Measurements from ENCODE around the gene AKAP13.

DNA sequence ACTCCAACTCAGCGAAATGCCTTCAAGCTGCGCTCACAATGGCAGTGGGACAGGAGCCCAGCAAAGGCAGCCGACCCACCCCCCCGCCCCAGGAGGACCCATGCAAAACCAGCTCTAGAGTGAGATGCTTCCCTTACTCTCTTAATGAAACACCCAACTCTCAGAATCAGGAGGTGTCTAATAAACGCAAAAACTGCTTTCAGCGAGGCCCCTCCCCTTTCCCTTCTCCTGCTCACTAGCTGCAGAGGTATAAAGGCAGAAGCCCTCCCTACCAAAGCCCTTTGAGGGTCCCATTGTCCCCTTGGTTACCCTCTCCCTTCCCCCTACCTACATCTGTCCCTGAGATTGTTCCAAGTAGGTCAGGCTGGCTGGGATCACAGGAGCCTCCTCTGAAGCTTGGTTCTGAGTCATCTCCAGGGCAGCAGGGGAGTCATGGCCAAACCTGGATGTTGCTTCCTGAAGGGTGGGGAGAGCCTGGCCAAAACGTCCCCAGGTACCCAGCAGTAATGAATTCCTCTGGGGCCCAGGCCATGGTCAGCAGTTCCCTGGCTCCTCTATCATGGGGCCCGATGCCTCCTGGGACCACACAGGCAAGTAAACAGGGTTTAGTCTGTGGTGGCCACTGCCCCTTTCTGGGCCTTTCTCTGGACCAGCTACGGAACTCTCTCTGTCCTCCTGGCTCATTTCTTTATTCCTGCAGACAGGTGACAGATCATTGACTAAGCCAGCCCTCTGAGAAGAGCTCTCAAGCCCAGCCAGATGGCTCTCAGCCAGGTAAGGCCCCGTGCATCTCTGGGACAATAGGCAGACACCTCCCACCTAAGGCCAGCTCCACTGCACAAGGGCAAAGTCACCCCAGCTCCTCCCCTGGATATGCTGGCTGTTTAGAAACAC lies 405.7 kb downstream of the AKAP13 start:
- TF ChIP-seq POLR2A (IDR thresholded peaks at IDR 0.05; ENCODE audit: low read depth, low read length), result no peak
- no peak for TF ChIP-seq TAF1 (IDR thresholded peaks at IDR 0.05; ENCODE audit: low read depth, low read length)
- no peak for TF ChIP-seq POU2F2 (IDR thresholded peaks at IDR 0.05; ENCODE audit: low read depth, low read length)
- TF ChIP-seq POLR2AphosphoS5 (IDR thresholded peaks at IDR 0.05; ENCODE audit: low read depth, low read length), result no peak

Measured in GM12891 (cell line).